ENCODE data around the gene CFAP221. TPM values are rescaled to one million over a fixed set of nuclear protein-coding genes. Genes with fewer than 3 reads are reported as not detected.

Gene CFAP221
- total RNA-seq, 1 donor from 2014 or later = 0.61 TPM

- Mint-ChIP-seq H3K4me1 (ENCODE audit: low read depth, unreplicated experiment) (no peaks in the 10 kb centered on the region), H3K9me3 (ENCODE audit: unreplicated experiment) (peaks cover 11% of the 10 kb centered on the region), H3K4me3 (ENCODE audit: unreplicated experiment) (no peak overlapping the region), H3K36me3 (ENCODE audit: low read depth, unreplicated experiment) (peaks cover 3% of the 10 kb centered on the region), H3K27ac (ENCODE audit: unreplicated experiment) (no peak overlapping the region), H3K27me3 (ENCODE audit: low read depth, unreplicated experiment) (peaks cover 58% of the 10 kb centered on the region)
- H3K27me3 ChIP-seq (ENCODE audit: insufficient read depth, low read length) = peaks cover 11% of the 10 kb centered on the region
- FAIRE-seq (no peak), DNase-seq (ENCODE audit: low read depth) (no peak)
- TF ChIP-seq CTCF (IDR thresholded peaks at IDR 0.05; ENCODE audit: insufficient read depth, low read depth, low read length) (no peak), EZH2 (IDR thresholded peaks at IDR 0.05; ENCODE audit: insufficient read depth, low read length) (no peak)
- no peak overlapping the region for H3K4me3 ChIP-seq (ENCODE audit: insufficient read depth, low read depth, low read length)
- H3K79me2 ChIP-seq (ENCODE audit: insufficient read depth, low read length) = no peaks in the 10 kb centered on the region
- no peaks in the 10 kb centered on the region for H3K9me3 ChIP-seq (ENCODE audit: insufficient read depth, low read depth, low read length)
- no peaks in the 10 kb centered on the region for H3K36me3 ChIP-seq (ENCODE audit: insufficient read depth, low read length)
- no peaks in the 10 kb centered on the region for H3K4me1 ChIP-seq (ENCODE audit: insufficient read depth, low read length)
- H3K9ac ChIP-seq (ENCODE audit: low read length) = no peak overlapping the region
- no peak overlapping the region for H3K4me2 ChIP-seq (ENCODE audit: low read length)
- H2AFZ ChIP-seq (ENCODE audit: low read depth, low read length) = no peak overlapping the region
- H4K20me1 ChIP-seq (ENCODE audit: insufficient read depth, low read length) = no peaks in the 10 kb centered on the region
- H3K27ac ChIP-seq (ENCODE audit: low read depth, low read length) = no peak overlapping the region
These were observed 25.7 kb upstream of the CFAP221 start for GRCh38 chr2:119518401-119519056.

- H3K4me1 Mint-ChIP-seq (ENCODE audit: low read depth, unreplicated experiment) = no peaks in the 10 kb centered on the region
- DNase-seq (ENCODE audit: low read depth) (no peak), FAIRE-seq (no peak)
- peaks cover 3% of the 10 kb centered on the region for H3K36me3 Mint-ChIP-seq (ENCODE audit: low read depth, unreplicated experiment)
- Histone ChIP-seq H3K4me3 (ENCODE audit: insufficient read depth, low read depth, low read length) (no peak overlapping the region), H3K9me3 (ENCODE audit: insufficient read depth, low read depth, low read length) (no peaks in the 10 kb centered on the region), H3K27ac (ENCODE audit: low read depth, low read length) (no peak overlapping the region), H3K36me3 (ENCODE audit: insufficient read depth, low read length) (no peaks in the 10 kb centered on the region), H3K9ac (ENCODE audit: low read length) (no peak overlapping the region), H3K4me1 (ENCODE audit: insufficient read depth, low read length) (no peaks in the 10 kb centered on the region), H4K20me1 (ENCODE audit: insufficient read depth, low read length) (no peaks in the 10 kb centered on the region), H3K27me3 (ENCODE audit: insufficient read depth, low read length) (peaks cover 15% of the 10 kb centered on the region), H3K79me2 (ENCODE audit: insufficient read depth, low read length) (no peaks in the 10 kb centered on the region), H2AFZ (ENCODE audit: low read depth, low read length) (no peak overlapping the region), H3K4me2 (ENCODE audit: low read length) (no peak overlapping the region)
- no peak overlapping the region for H3K4me3 Mint-ChIP-seq (ENCODE audit: unreplicated experiment)
- H3K9me3 Mint-ChIP-seq (ENCODE audit: unreplicated experiment) = peaks cover 11% of the 10 kb centered on the region
- peaks cover 61% of the 10 kb centered on the region for H3K27me3 Mint-ChIP-seq (ENCODE audit: low read depth, unreplicated experiment)
- no peak overlapping the region for H3K27ac Mint-ChIP-seq (ENCODE audit: unreplicated experiment)
- TF ChIP-seq EZH2 (IDR thresholded peaks at IDR 0.05; ENCODE audit: insufficient read depth, low read length) (no peak), CTCF (IDR thresholded peaks at IDR 0.05; ENCODE audit: insufficient read depth, low read depth, low read length) (no peak)
These were observed 25.2 kb upstream of the CFAP221 start for GRCh38 chr2:119519057-119519408.

GRCh38 chr2:119520696-119521432 is 23.4 kb upstream of the CFAP221 start:
- Histone ChIP-seq H3K36me3 (ENCODE audit: insufficient read depth, low read length) (no peaks in the 10 kb centered on the region), H3K79me2 (ENCODE audit: insufficient read depth, low read length) (no peaks in the 10 kb centered on the region), H3K9me3 (ENCODE audit: insufficient read depth, low read depth, low read length) (peaks cover 2% of the 10 kb centered on the region), H3K27ac (ENCODE audit: low read depth, low read length) (no peak overlapping the region), H3K4me1 (ENCODE audit: insufficient read depth, low read length) (no peaks in the 10 kb centered on the region), H3K4me2 (ENCODE audit: low read length) (no peak overlapping the region), H3K27me3 (ENCODE audit: insufficient read depth, low read length) (peaks cover 29% of the 10 kb centered on the region), H3K9ac (ENCODE audit: low read length) (no peak overlapping the region), H4K20me1 (ENCODE audit: insufficient read depth, low read length) (no peaks in the 10 kb centered on the region), H2AFZ (ENCODE audit: low read depth, low read length) (no peak overlapping the region), H3K4me3 (ENCODE audit: insufficient read depth, low read depth, low read length) (no peak overlapping the region)
- no peak for DNase-seq (ENCODE audit: low read depth)
- peaks cover 70% of the 10 kb centered on the region for H3K27me3 Mint-ChIP-seq (ENCODE audit: low read depth, unreplicated experiment)
- no peak for FAIRE-seq
- H3K27ac Mint-ChIP-seq (ENCODE audit: unreplicated experiment) = no peak overlapping the region
- no peak overlapping the region for H3K4me3 Mint-ChIP-seq (ENCODE audit: unreplicated experiment)
- H3K36me3 Mint-ChIP-seq (ENCODE audit: low read depth, unreplicated experiment) = peaks cover 3% of the 10 kb centered on the region
- H3K4me1 Mint-ChIP-seq (ENCODE audit: low read depth, unreplicated experiment) = no peaks in the 10 kb centered on the region
- TF ChIP-seq EZH2 (IDR thresholded peaks at IDR 0.05; ENCODE audit: insufficient read depth, low read length) (no peak), CTCF (IDR thresholded peaks at IDR 0.05; ENCODE audit: insufficient read depth, low read depth, low read length) (no peak)
- peaks cover 12% of the 10 kb centered on the region for H3K9me3 Mint-ChIP-seq (ENCODE audit: unreplicated experiment)

Data from astrocyte (in vitro differentiated cells and primary cell).